Heart left ventricle (tissue), 16 donors: Measurements from ENCODE around the gene PCED1B. TPM values are rescaled to one million over a fixed set of nuclear protein-coding genes. Genes with fewer than 3 reads are reported as not detected.

Experiments used
- ATAC-seq, 4 donors: fragments of 200-7000 bp; cut with Tn5 transposase; one replicate each; pipeline ENCODE4 v1.9.1; 2020 to 2022; ENCODE audit warnings: moderate library complexity in 4 of 4, mild to moderate bottlenecking in 3 of 4, moderate number of reproducible peaks in 1 of 4
- DNase-seq, 5 donors: peaks; one replicate each; pipeline ENCODE4 v3.0.0-alpha.2; 2020
- H3K27ac ChIP-seq, 12 donors: fragments of 200-600 bp; sonication (generic) in 4 of 12; one replicate each; pipeline versions ENCODE4 v1.5.0 to v1.8.0; 2016 to 2022; ENCODE audit warnings: mild to moderate bottlenecking in 2 of 12
- H3K27me3 ChIP-seq, 9 donors: fragments of 200-600 bp; sonication (generic) in 2 of 9; one replicate each; pipeline versions ENCODE4 v1.5.1 to v1.8.0; 2016 to 2022; ENCODE audit warnings: mild to moderate bottlenecking in 3 of 9
- H3K36me3 ChIP-seq, 9 donors: fragments of 200-600 bp; sonication (generic) in 2 of 9; one replicate each; pipeline versions ENCODE4 v1.5.0 to v1.8.0; 2018 to 2022; ENCODE audit warnings: mild to moderate bottlenecking in 2 of 9
- H3K4me1 ChIP-seq, 12 donors: fragments of 200-600 bp; sonication (generic) in 4 of 12; one replicate each; pipeline versions ENCODE4 v1.5.0 to v1.8.0; 2016 to 2022; ENCODE audit warnings: mild to moderate bottlenecking in 3 of 12
- H3K4me3 ChIP-seq, 12 donors: fragments of 200-600 bp; sonication (generic) in 4 of 12; one replicate each; pipeline versions ENCODE4 v1.5.0 to v1.8.0; 2017 to 2022; ENCODE audit warnings: mild to moderate bottlenecking in 9 of 12, moderate library complexity in 4 of 12
- H3K9me3 ChIP-seq, 12 donors: fragments of 200-600 bp; sonication (generic) in 4 of 12; one replicate each; pipeline versions ENCODE4 v1.5.0 to v1.8.0; 2016 to 2022; ENCODE audit warnings: mild to moderate bottlenecking in 1 of 12
- CTCF ChIP-seq, 12 donors: fragments of 200-600 bp; sonication (generic) in 4 of 12; IDR thresholded peaks; one replicate each; pipeline versions ENCODE4 v1.5.0 to v1.8.0; 2018 to 2022; ENCODE audit warnings: antibody characterized with exemption in 12 of 12, mild to moderate bottlenecking in 5 of 12
- POLR2A ChIP-seq, 2 donors: fragments of 450-650 bp; IDR thresholded peaks; one replicate each; pipeline ENCODE4 v1.6.1; 2017; ENCODE audit warnings: antibody characterized with exemption in 2 of 2, mild to moderate bottlenecking in 2 of 2, moderate library complexity in 2 of 2
- WGBS, 4 donors: extraction: QIAGEN DNeasy Blood & Tissue Kit in 2 of 4; methylation state at CpG; one replicate each; pipeline versions ENCODE4 v1.1.5 to v1.1.7; 2013 to 2018; 5-methylcytosine and 5-hydroxymethylcytosine counted together
- intact Hi-C, 10 donors: fragments of 100-400 bp; cut with DNase I; formaldehyde crosslinking; loops; one replicate each; pipeline versions ENCODE4 v1.11.1 to v1.14.2; 2022
- polyA plus RNA-seq, 2 donors: library from polyadenylated mRNA; stranded (reverse); fragments of 200-250 nt; gene quantifications; one replicate each; pipeline ENCODE4 v1.2.3, GENCODE V29; 2013
- total RNA-seq, 9 donors: library from RNA; depleted of rRNA in 2 of 9; stranded (reverse); fragments of >200 nt in 2 of 9; fragmentation: NEBNext Ultra II Directional in 3 of 9; extraction: Animal tissue kit (Norgen Biotek cat#: 25700) in 3 of 9; gene quantifications; one replicate each; pipeline versions ENCODE4 v1.1.0 to v1.2.4, GENCODE V29; 2016 to 2023
- donor health status: ischemic (EF 13 %, LVEDD 7.1; RV severe dilation, severe dysfunction).
- donor health status: healthy with polysubstance abuse.
- donor health status: DM: no; HTN: yes; CAD: no.
- donor health status: DM: no; HTN: no; CAD: no.
- donor health status: ischemic (EF 25% LVEDD 6.9; RV normal size, moderate dysfunction).
- donor health status: ischemic (EF 25% LVEDD 5.7; RV mildly dilated, moderate dysfunction).
- donor health status: healthy.
- donor health status: DM: yes; HTN: yes; CAD: no.
- donor health status: ischemic (EF 35%, LVEDD 5.7; RV mildly dilated, moderate dysfunction).
- donor health status: nonischemic (EF 11% LVEDD 7.7; RV severe dilation, severe dysfunction).
- donor health status: DM: yes; HTN: yes; CAD: no.
- donor health status: PGD.
- donor health status: ischemic (EF 29% LVEDD 5.4; RV normal size, mild dysfunction).
- donor health status: nonischemic (EF 23%, LVEDD 6.1; RV moderate dilation, normal function).

PCED1B gene
- total and polyA plus RNA-seq, 11 donors, result 0.39 to 9.5 (median 0.72) TPM; not detected in 2

GRCh38 chr12:47221256-47222023 lies 142.0 kb downstream of the PCED1B start:
- Histone ChIP-seq H3K27me3 (no peaks in the 10 kb centered on the region), H3K36me3 (no peaks in the 10 kb centered on the region), H3K4me1 (peaks cover 0 to 34% (median 6%) of the 10 kb centered on the region in 12 donors), H3K27ac (no peak overlapping the region), H3K4me3 (no peak overlapping the region), H3K9me3 (no peaks in the 10 kb centered on the region)
- no peak for TF ChIP-seq POLR2A (IDR thresholded peaks at IDR 0.05)
- TF ChIP-seq CTCF (IDR thresholded peaks at IDR 0.05), result no peak
- intact Hi-C loops, result loop anchor here in 1 of 10 donors (10.0 kb wide), 1 partner anchor 147 kb away; the partner anchor contains the start of genes AMIGO2 and PCED1B
- DNase-seq (no peak), ATAC-seq (no peak)
- WGBS, 4 donors, result 96 to 100% (median 98%) methylated on average over 2 of the region's 2 CpGs

- peak overlapping the region in 1 of 12 donors; percentile 50 for H3K27ac ChIP-seq
- TF ChIP-seq POLR2A (IDR thresholded peaks at IDR 0.05) (no peak), CTCF (IDR thresholded peaks at IDR 0.05) (no peak)
- DNase-seq (no peak), ATAC-seq (no peak)
- no peak overlapping the region for H3K4me3 ChIP-seq
- 67 to 74% (median 71%) methylated on average over 3 of the region's 3 CpGs for WGBS, 4 donors
- intact Hi-C loops, result loop anchor here in 1 of 10 donors (10.0 kb wide), 1 partner anchor 148 kb away; the partner anchor contains the start of genes AMIGO2 and PCED1B
- H3K36me3 ChIP-seq, result peaks cover 0 to 3% (median 0%) of the 10 kb centered on the region in 9 donors
- peaks cover 0 to 34% (median 6%) of the 10 kb centered on the region in 12 donors for H3K4me1 ChIP-seq
- H3K27me3 ChIP-seq, result no peaks in the 10 kb centered on the region
- H3K9me3 ChIP-seq, result no peaks in the 10 kb centered on the region
Observed at GRCh38 chr12:47222520-47223030, 143.2 kb downstream of the PCED1B start.

- peak overlapping the region in 4 of 12 donors; percentile 10 to 25 (median 22) for H3K4me3 ChIP-seq
- ATAC-seq (peak in 2 of 4 donors; percentile 42 to 44), DNase-seq (no peak)
- H3K36me3 ChIP-seq, result peaks cover 0 to 3% (median 0%) of the 10 kb centered on the region in 9 donors
- no peaks in the 10 kb centered on the region for H3K9me3 ChIP-seq
- TF ChIP-seq CTCF (IDR thresholded peaks at IDR 0.05), result no peak
- TF ChIP-seq POLR2A (IDR thresholded peaks at IDR 0.05), result no peak
- peak overlapping the region in 10 of 12 donors; percentile 11 to 55 (median 38) for H3K27ac ChIP-seq
- H3K27me3 ChIP-seq, result no peaks in the 10 kb centered on the region
- intact Hi-C loops, result loop anchor here in 1 of 10 donors (10.0 kb wide), 1 partner anchor 148 kb away; the partner anchor contains the start of genes AMIGO2 and PCED1B
- WGBS, 4 donors, result 42 to 56% (median 47%) methylated on average over 7 of the region's 7 CpGs
- peaks cover 0 to 34% (median 6%) of the 10 kb centered on the region in 12 donors for H3K4me1 ChIP-seq
Observed at GRCh38 chr12:47223031-47223847, 143.8 kb downstream of the PCED1B start.
